Osteoblast (primary cell): ENCODE measurements around the gene SLC9A1. TPM values are rescaled to one million over a fixed set of nuclear protein-coding genes. Genes with fewer than 3 reads are reported as not detected.

Experiments used
- DNase-seq: peaks from one replicate; pipeline ENCODE4 v3.0.0; 2011; ENCODE audit warnings: low spot score, mixed read lengths; ENCODE audit not compliant: insufficient read length; ENCODE audit errors: missing footprints
- H2AFZ ChIP-seq: 2 replicates; pipeline ENCODE4 v1.6.0; 2011; ENCODE audit warnings: mild to moderate bottlenecking, low read length
- H3K27ac ChIP-seq: 2 replicates; pipeline ENCODE4 v1.5.1; 2011; ENCODE audit warnings: mild to moderate bottlenecking, low read depth, low read length, moderate library complexity
- H3K27me3 ChIP-seq: 2 replicates; pipeline ENCODE4 v1.6.0; 2012; ENCODE audit warnings: mild to moderate bottlenecking, control low read depth, inconsistent platforms, low read length, moderate library complexity; ENCODE audit not compliant: insufficient read depth
- H3K36me3 ChIP-seq: 2 replicates; pipeline ENCODE4 v1.5.1; 2011; ENCODE audit warnings: mild to moderate bottlenecking, low read length, control low read depth, moderate library complexity; ENCODE audit not compliant: insufficient read depth
- H3K4me1 ChIP-seq: 2 replicates; pipeline ENCODE4 v1.5.1; 2011; ENCODE audit warnings: mild to moderate bottlenecking, low read length, control low read depth, moderate library complexity; ENCODE audit not compliant: insufficient read depth
- H3K4me2 ChIP-seq: 2 replicates; pipeline ENCODE4 v1.6.0; 2011; ENCODE audit warnings: mild to moderate bottlenecking, low read length; ENCODE audit not compliant: insufficient read depth
- H3K4me3 ChIP-seq: fragments of 200-600 bp; sonication (generic); 3 replicates; pipeline ENCODE4 v1.5.1; 2012; ENCODE audit warnings: mild to moderate bottlenecking, low read length, inconsistent platforms; ENCODE audit not compliant: insufficient read depth
- H3K79me2 ChIP-seq: 2 replicates; pipeline ENCODE4 v1.6.0; 2012; ENCODE audit warnings: mild to moderate bottlenecking, low read length, control low read depth, inconsistent platforms; ENCODE audit not compliant: insufficient read depth
- H3K9me3 ChIP-seq: 2 replicates; pipeline ENCODE4 v1.5.1; 2011; ENCODE audit warnings: low read depth, low read length, control low read depth
- H4K20me1 ChIP-seq: 2 replicates; pipeline ENCODE4 v1.6.0; 2012; ENCODE audit warnings: mild to moderate bottlenecking, low read length, control low read depth; ENCODE audit not compliant: insufficient read depth
- CTCF ChIP-seq: IDR thresholded peaks from 2 replicates; pipeline ENCODE4 v1.5.1; 2011; ENCODE audit warnings: mild to moderate bottlenecking, low read depth, low read length, moderate library complexity; ENCODE audit errors: extremely low read depth
- total RNA-seq: library from RNA; depleted of rRNA; stranded (reverse); fragments of >200 nt; gene quantifications from 2 replicates; pipeline ENCODE4 v1.2.3, GENCODE V29; 2012

SLC9A1 gene
- total RNA-seq, 1 donor = 7.6 TPM

GRCh38 chr1:27141266-27142003 lies 13.5 kb downstream of the SLC9A1 start:
- Histone ChIP-seq H3K4me1 (peaks cover 16% of the 10 kb centered on the region), H3K27me3 (no peaks in the 10 kb centered on the region), H3K4me3 (no peak overlapping the region), H3K9me3 (no peaks in the 10 kb centered on the region), H3K79me2 (peaks cover 78% of the 10 kb centered on the region), H2AFZ (no peak overlapping the region), H4K20me1 (peaks cover 39% of the 10 kb centered on the region), H3K36me3 (no peaks in the 10 kb centered on the region), H3K4me2 (no peak overlapping the region), H3K27ac (no peak overlapping the region)
- no peak for DNase-seq
- TF ChIP-seq CTCF = no peak

DNA sequence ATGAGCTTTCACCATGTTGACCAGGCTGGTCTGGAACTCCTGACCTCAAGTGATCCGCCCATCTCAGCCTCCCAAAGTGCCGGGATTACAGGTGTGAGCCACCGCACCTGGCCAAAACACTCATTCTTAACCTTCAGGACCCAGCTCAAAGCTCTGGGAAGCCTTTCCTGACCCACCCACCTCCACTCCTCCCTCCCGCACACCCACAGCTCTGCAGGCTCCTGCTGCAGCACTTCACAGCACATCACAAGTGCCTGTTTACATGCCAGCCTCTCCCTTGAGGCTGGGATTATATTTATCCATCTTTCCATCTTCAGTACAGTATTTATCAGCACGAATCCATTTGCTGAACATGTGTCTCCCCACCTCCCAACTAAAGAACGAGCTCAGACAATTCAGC lies 14.9 kb downstream of the SLC9A1 start:
- Histone ChIP-seq H3K36me3 (peaks cover 3% of the 10 kb centered on the region), H3K4me3 (no peak overlapping the region), H3K79me2 (peaks cover 87% of the 10 kb centered on the region), H3K4me2 (no peak overlapping the region), H3K27ac (no peak overlapping the region), H3K27me3 (no peaks in the 10 kb centered on the region), H3K9me3 (no peaks in the 10 kb centered on the region), H4K20me1 (peaks cover 49% of the 10 kb centered on the region), H3K4me1 (peaks cover 1% of the 10 kb centered on the region), H2AFZ (no peak overlapping the region)
- no peak for DNase-seq
- TF ChIP-seq CTCF = no peak

- H4K20me1 ChIP-seq = peaks cover 49% of the 10 kb centered on the region
- no peaks in the 10 kb centered on the region for H3K27me3 ChIP-seq
- DNase-seq = no peak
- peaks cover 81% of the 10 kb centered on the region for H3K79me2 ChIP-seq
- H3K36me3 ChIP-seq = peaks cover 3% of the 10 kb centered on the region
- H3K4me1 ChIP-seq = no peaks in the 10 kb centered on the region
- no peak for TF ChIP-seq CTCF
- no peak overlapping the region for H3K4me3 ChIP-seq
- no peaks in the 10 kb centered on the region for H3K9me3 ChIP-seq
- no peak overlapping the region for H2AFZ ChIP-seq
- no peak overlapping the region for H3K27ac ChIP-seq
- peak overlapping the region; percentile 15 for H3K4me2 ChIP-seq
These were observed 16.0 kb downstream of the SLC9A1 start for GRCh38 chr1:27138927-27139326.

GRCh38 chr1:27138368-27138767 lies 16.6 kb downstream of the SLC9A1 start:
- no peak for DNase-seq
- no peaks in the 10 kb centered on the region for H3K9me3 ChIP-seq
- no peaks in the 10 kb centered on the region for H3K4me1 ChIP-seq
- TF ChIP-seq CTCF = no peak
- peaks cover 49% of the 10 kb centered on the region for H4K20me1 ChIP-seq
- H2AFZ ChIP-seq = no peak overlapping the region
- peaks cover 3% of the 10 kb centered on the region for H3K36me3 ChIP-seq
- no peak overlapping the region for H3K4me3 ChIP-seq
- H3K79me2 ChIP-seq = peaks cover 76% of the 10 kb centered on the region
- no peak overlapping the region for H3K27ac ChIP-seq
- H3K27me3 ChIP-seq = no peaks in the 10 kb centered on the region
- no peak overlapping the region for H3K4me2 ChIP-seq
